K562 (cell line): Measurements from ENCODE around the gene HKDC1. TPM values are rescaled to one million over a fixed set of nuclear protein-coding genes. Genes with fewer than 3 reads are reported as not detected.

Source experiments
- ATF7 ChIP-seq: fragments of 450-650 bp; IDR thresholded peaks from 2 replicates; pipeline ENCODE4 v1.7.1; 2014; ENCODE audit warnings: mild to moderate bottlenecking, moderate library complexity
- CHD4 ChIP-seq: fragments of 200-600 bp; sonication (generic); IDR thresholded peaks from 3 replicates; pipeline ENCODE4 v1.6.1; 2012; ENCODE audit warnings: low read depth, mild to moderate bottlenecking, mixed read lengths, low read length, inconsistent platforms; ENCODE audit not compliant: insufficient read depth, insufficient replicate concordance, poor library complexity, severe bottlenecking
- DACH1 ChIP-seq: fragments of 450-650 bp; IDR thresholded peaks from 2 replicates; pipeline ENCODE4 v1.6.1; 2018; ENCODE audit not compliant: partially characterized antibody
- ELF2 ChIP-seq: fragments of 250-450 bp; sonication (Bioruptor Pico); IDR thresholded peaks from 2 replicates; pipeline ENCODE4 v1.5.0; 2021; ENCODE audit warnings: mild to moderate bottlenecking
- HNRNPK ChIP-seq: fragments of 200-400 bp; formaldehyde crosslinking; IDR thresholded peaks from one replicate; pipeline ENCODE4 v1.6.1; 2018; ENCODE audit warnings: mild to moderate bottlenecking, low read depth, low read length; ENCODE audit not compliant: poor library complexity, severe bottlenecking
- HNRNPLL ChIP-seq: fragments of 200-400 bp; formaldehyde crosslinking; IDR thresholded peaks from 2 replicates; pipeline ENCODE4 v1.6.1; 2017; ENCODE audit warnings: low read length, low read depth, mild to moderate bottlenecking; ENCODE audit not compliant: poor library complexity, severe bottlenecking
- HSF4 ChIP-seq: fragments of 250-450 bp; sonication (Bioruptor Pico); IDR thresholded peaks from 2 replicates; pipeline ENCODE4 v2.1.2; 2022; ENCODE audit warnings: mild to moderate bottlenecking, moderate library complexity, borderline replicate concordance
- ILF3 ChIP-seq: fragments of 450-650 bp; IDR thresholded peaks from 2 replicates; pipeline ENCODE4 v1.6.1; 2018; ENCODE audit warnings: antibody characterized with exemption, mild to moderate bottlenecking, moderate library complexity, borderline replicate concordance
- L3MBTL2 ChIP-seq: fragments of 450-650 bp; IDR thresholded peaks from 2 replicates; pipeline ENCODE4 v1.6.1; 2016; ENCODE audit warnings: mild to moderate bottlenecking, moderate library complexity
- MAFG ChIP-seq: fragments of 450-650 bp; conservative IDR thresholded peaks from 2 replicates; pipeline ENCODE4 v1.6.1; 2016; ENCODE audit warnings: missing genetic modification characterization, missing compliant biosample characterization
- MCM7 ChIP-seq, 2 experiments: fragments of 450-650 bp; IDR thresholded peaks; 2 replicates each; pipeline ENCODE4 v1.6.1; 2016 to 2018
- ZBTB8A ChIP-seq: fragments of 450-650 bp; IDR thresholded peaks from 2 replicates; pipeline ENCODE4 v1.6.1; 2018; ENCODE audit warnings: mild to moderate bottlenecking, moderate library complexity; ENCODE audit not compliant: partially characterized antibody
- ZNF224 ChIP-seq: sonication (generic); formaldehyde crosslinking; IDR thresholded peaks from 2 replicates; pipeline ENCODE4 v1.8.0; 2022; ENCODE audit warnings: mild to moderate bottlenecking, missing genetic modification reagents
- ZNF717 ChIP-seq: fragments of 250-450 bp; sonication (Bioruptor Pico); IDR thresholded peaks from 2 replicates; pipeline ENCODE4 v1.5.0; 2021
- polyA plus RNA-seq, 8 experiments: library from polyadenylated mRNA; depleted of rRNA in 4 of 8; stranded (reverse) in 5 of 8; unstranded in 3 of 8; fragments of >200 nt; fragmentation: Nextera tagmentation in 2 of 8; fragmentation: Illumina TruSeq in 1 of 8; extraction: Ambion mirVana in 2 of 8; extraction: Trizol in 1 of 8; gene quantifications; 2 replicates each; pipeline versions ENCODE4 v1.2.1 to v1.2.3, GENCODE V29; 2011 to 2014; ENCODE audit warnings: inconsistent platforms in 1 of 8, missing spikeins in 1 of 8
- total RNA-seq, 7 experiments: library from RNA; depleted of rRNA in 6 of 7; stranded (reverse); fragments of >200 nt in 6 of 7; fragmentation: Illumina TruSeq in 2 of 7; extraction: Trizol in 2 of 7; gene quantifications; 2 replicates each; pipeline versions ENCODE4 v1.2.1 to v1.2.3, GENCODE V29; 2011 to 2021; ENCODE audit warnings: low replicate concordance in 1 of 7
- TF ChIP-seq, protein P1 (sequence below): fragments of 250-450 bp; sonication (Bioruptor Pico); IDR thresholded peaks from 2 replicates; pipeline ENCODE4 v1.4.0; 2020
- TF ChIP-seq, protein P2 (sequence below): fragments of 250-450 bp; sonication (Bioruptor Pico); IDR thresholded peaks from 2 replicates; pipeline ENCODE4 v1.8.0; 2022; ENCODE audit warnings: inconsistent platforms, mild to moderate bottlenecking, moderate library complexity, borderline replicate concordance
- TF ChIP-seq, protein P3 (sequence below): fragments of 250-450 bp; sonication (Bioruptor Pico); IDR thresholded peaks from 2 replicates; pipeline ENCODE4 v1.8.0; 2021; ENCODE audit warnings: moderate library complexity, mild to moderate bottlenecking, inconsistent platforms
- TF ChIP-seq, protein P4 (sequence below): IDR thresholded peaks from 2 replicates; pipeline ENCODE4 v1.6.1; 2011; ENCODE audit warnings: borderline replicate concordance, low read depth, mild to moderate bottlenecking, moderate library complexity, low read length; ENCODE audit not compliant: insufficient read depth, poor library complexity, severe bottlenecking

The HKDC1 gene
- total and polyA plus RNA-seq, 9 of the 15 experiments (the other 6 are each of a cell fraction or from before 2014, with no cell fraction given): 0.04 to 0.22 (median 0.11) TPM; not detected in 5

DNA sequence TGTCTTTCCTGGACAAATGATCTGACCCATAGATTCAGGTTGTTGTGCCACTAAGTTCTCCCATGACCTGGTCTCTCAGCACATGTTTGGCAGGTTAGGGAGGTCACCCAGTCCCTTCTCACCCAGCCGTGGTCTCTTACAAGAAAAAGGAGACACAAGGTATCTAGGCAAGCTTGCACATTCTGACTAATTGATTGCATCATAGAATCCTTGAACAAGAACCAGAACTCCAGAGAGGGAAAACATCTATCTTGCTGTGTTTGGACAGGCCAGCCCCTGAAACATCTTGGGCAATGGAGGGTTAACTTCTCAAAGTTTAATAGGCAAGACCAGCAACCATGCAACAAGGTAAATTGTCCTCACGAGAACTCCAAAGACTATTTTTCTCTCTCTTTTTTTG lies 49.6 kb downstream of the HKDC1 start (continued):
- TF ChIP-seq, protein P1, sequence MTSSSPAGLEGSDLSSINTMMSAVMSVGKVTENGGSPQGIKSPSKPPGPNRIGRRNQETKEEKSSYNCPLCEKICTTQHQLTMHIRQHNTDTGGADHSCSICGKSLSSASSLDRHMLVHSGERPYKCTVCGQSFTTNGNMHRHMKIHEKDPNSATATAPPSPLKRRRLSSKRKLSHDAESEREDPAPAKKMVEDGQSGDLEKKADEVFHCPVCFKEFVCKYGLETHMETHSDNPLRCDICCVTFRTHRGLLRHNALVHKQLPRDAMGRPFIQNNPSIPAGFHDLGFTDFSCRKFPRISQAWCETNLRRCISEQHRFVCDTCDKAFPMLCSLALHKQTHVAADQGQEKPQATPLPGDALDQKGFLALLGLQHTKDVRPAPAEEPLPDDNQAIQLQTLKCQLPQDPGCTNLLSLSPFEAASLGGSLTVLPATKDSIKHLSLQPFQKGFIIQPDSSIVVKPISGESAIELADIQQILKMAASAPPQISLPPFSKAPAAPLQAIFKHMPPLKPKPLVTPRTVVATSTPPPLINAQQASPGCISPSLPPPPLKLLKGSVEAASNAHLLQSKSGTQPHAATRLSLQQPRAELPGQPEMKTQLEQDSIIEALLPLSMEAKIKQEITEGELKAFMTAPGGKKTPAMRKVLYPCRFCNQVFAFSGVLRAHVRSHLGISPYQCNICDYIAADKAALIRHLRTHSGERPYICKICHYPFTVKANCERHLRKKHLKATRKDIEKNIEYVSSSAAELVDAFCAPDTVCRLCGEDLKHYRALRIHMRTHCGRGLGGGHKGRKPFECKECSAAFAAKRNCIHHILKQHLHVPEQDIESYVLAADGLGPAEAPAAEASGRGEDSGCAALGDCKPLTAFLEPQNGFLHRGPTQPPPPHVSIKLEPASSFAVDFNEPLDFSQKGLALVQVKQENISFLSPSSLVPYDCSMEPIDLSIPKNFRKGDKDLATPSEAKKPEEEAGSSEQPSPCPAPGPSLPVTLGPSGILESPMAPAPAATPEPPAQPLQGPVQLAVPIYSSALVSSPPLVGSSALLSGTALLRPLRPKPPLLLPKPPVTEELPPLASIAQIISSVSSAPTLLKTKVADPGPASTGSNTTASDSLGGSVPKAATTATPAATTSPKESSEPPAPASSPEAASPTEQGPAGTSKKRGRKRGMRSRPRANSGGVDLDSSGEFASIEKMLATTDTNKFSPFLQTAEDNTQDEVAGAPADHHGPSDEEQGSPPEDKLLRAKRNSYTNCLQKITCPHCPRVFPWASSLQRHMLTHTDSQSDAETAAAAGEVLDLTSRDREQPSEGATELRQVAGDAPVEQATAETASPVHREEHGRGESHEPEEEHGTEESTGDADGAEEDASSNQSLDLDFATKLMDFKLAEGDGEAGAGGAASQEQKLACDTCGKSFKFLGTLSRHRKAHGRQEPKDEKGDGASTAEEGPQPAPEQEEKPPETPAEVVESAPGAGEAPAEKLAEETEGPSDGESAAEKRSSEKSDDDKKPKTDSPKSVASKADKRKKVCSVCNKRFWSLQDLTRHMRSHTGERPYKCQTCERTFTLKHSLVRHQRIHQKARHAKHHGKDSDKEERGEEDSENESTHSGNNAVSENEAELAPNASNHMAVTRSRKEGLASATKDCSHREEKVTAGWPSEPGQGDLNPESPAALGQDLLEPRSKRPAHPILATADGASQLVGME (CRISPR knock-in tag): no peak
- TF ChIP-seq ELF2 (CRISPR knock-in tag) (no peak), HNRNPK (no peak), HNRNPLL (no peak), DACH1 (no peak), CHD4 (no peak), HSF4 (CRISPR knock-in tag) (no peak), MCM7 (IDR thresholded peaks at IDR 0.05) (no peak), ZNF224 (CRISPR knock-in tag) (no peak), MAFG (no peak), ATF7 (peak; percentile 76; the same call in 1 of the 2 replicates), L3MBTL2 (0 out of 2 replicates have a peak, but pooled peaks have one; percentile 12), ZBTB8A (no peak), ILF3 (no peak), ZNF717 (no peak)
- TF ChIP-seq, protein P2, sequence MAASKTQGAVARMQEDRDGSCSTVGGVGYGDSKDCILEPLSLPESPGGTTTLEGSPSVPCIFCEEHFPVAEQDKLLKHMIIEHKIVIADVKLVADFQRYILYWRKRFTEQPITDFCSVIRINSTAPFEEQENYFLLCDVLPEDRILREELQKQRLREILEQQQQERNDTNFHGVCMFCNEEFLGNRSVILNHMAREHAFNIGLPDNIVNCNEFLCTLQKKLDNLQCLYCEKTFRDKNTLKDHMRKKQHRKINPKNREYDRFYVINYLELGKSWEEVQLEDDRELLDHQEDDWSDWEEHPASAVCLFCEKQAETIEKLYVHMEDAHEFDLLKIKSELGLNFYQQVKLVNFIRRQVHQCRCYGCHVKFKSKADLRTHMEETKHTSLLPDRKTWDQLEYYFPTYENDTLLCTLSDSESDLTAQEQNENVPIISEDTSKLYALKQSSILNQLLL (CRISPR knock-in tag): no peak
- TF ChIP-seq, protein P3, sequence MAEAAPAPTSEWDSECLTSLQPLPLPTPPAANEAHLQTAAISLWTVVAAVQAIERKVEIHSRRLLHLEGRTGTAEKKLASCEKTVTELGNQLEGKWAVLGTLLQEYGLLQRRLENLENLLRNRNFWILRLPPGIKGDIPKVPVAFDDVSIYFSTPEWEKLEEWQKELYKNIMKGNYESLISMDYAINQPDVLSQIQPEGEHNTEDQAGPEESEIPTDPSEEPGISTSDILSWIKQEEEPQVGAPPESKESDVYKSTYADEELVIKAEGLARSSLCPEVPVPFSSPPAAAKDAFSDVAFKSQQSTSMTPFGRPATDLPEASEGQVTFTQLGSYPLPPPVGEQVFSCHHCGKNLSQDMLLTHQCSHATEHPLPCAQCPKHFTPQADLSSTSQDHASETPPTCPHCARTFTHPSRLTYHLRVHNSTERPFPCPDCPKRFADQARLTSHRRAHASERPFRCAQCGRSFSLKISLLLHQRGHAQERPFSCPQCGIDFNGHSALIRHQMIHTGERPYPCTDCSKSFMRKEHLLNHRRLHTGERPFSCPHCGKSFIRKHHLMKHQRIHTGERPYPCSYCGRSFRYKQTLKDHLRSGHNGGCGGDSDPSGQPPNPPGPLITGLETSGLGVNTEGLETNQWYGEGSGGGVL (CRISPR knock-in tag): no peak
- TF ChIP-seq, protein P4, sequence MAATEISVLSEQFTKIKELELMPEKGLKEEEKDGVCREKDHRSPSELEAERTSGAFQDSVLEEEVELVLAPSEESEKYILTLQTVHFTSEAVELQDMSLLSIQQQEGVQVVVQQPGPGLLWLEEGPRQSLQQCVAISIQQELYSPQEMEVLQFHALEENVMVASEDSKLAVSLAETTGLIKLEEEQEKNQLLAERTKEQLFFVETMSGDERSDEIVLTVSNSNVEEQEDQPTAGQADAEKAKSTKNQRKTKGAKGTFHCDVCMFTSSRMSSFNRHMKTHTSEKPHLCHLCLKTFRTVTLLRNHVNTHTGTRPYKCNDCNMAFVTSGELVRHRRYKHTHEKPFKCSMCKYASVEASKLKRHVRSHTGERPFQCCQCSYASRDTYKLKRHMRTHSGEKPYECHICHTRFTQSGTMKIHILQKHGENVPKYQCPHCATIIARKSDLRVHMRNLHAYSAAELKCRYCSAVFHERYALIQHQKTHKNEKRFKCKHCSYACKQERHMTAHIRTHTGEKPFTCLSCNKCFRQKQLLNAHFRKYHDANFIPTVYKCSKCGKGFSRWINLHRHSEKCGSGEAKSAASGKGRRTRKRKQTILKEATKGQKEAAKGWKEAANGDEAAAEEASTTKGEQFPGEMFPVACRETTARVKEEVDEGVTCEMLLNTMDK: no peak
